ENCODE results near the gene SRF. TPM values are rescaled to one million over a fixed set of nuclear protein-coding genes. Genes with fewer than 3 reads are reported as not detected.

Gene SRF
- total RNA-seq, 1 experiment from 2014 or later: 46.2 TPM

GRCh38 chr6:43186019-43186418 is 14.9 kb downstream of the SRF start (continued):
- TF ChIP-seq SMAD4 (CRISPR knock-in tag; IDR thresholded peaks at IDR 0.05) (no peak), ZBTB21 (CRISPR knock-in tag; IDR thresholded peaks at IDR 0.05; ENCODE audit: borderline replicate concordance) (no peak), NFE2L1 (CRISPR knock-in tag; IDR thresholded peaks at IDR 0.05) (no peak), STAT6 (CRISPR knock-in tag; conservative IDR thresholded peaks at IDR 0.05; ENCODE audit: low read depth) (no peak)

GRCh38 chr6:43186706-43187105 is 15.6 kb downstream of the SRF start:
- no peak overlapping the region for H3K4me3 Mint-ChIP-seq
- H3K9me3 Mint-ChIP-seq: no peaks in the 10 kb centered on the region
- H3K27ac Mint-ChIP-seq: 0 out of 2 replicates have a peak overlapping the region, but pooled peaks have one; percentile 61
- no peak for ATAC-seq
- peaks cover 10% of the 10 kb centered on the region for H3K4me1 Mint-ChIP-seq
- H3K27me3 Mint-ChIP-seq (ENCODE audit: low read depth): no peaks in the 10 kb centered on the region; the same call in 1 of the 2 replicates
- TF ChIP-seq TP53 (CRISPR knock-in tag; IDR thresholded peaks at IDR 0.05) (no peak), ZNF416 (CRISPR knock-in tag; IDR thresholded peaks at IDR 0.05) (no peak), EMX1 (CRISPR knock-in tag; IDR thresholded peaks at IDR 0.05) (no peak), ATF2 (CRISPR knock-in tag; IDR thresholded peaks at IDR 0.05; ENCODE audit: borderline replicate concordance, low read depth) (no peak), ZNF512 (CRISPR knock-in tag; IDR thresholded peaks at IDR 0.05; ENCODE audit: borderline replicate concordance) (no peak), ERG (CRISPR knock-in tag; IDR thresholded peaks at IDR 0.05) (no peak), NFE2L1 (CRISPR knock-in tag; IDR thresholded peaks at IDR 0.05) (no peak), ZNF138 (CRISPR knock-in tag; conservative IDR thresholded peaks at IDR 0.05) (no peak), FOXP4 (CRISPR knock-in tag; IDR thresholded peaks at IDR 0.05) (no peak), JUN (CRISPR knock-in tag; IDR thresholded peaks at IDR 0.05) (no peak), SP1 (CRISPR knock-in tag; conservative IDR thresholded peaks at IDR 0.05) (no peak), ZBTB21 (CRISPR knock-in tag; IDR thresholded peaks at IDR 0.05; ENCODE audit: borderline replicate concordance) (no peak), KAT7 (CRISPR knock-in tag; IDR thresholded peaks at IDR 0.05; ENCODE audit: borderline replicate concordance) (no peak), STAT6 (CRISPR knock-in tag; conservative IDR thresholded peaks at IDR 0.05; ENCODE audit: low read depth) (no peak), MLX (CRISPR knock-in tag; IDR thresholded peaks at IDR 0.05) (no peak), GRHL2 (CRISPR knock-in tag; IDR thresholded peaks at IDR 0.05; ENCODE audit: insufficient replicate concordance, severe bottlenecking) (no peak), E2F5 (CRISPR knock-in tag; IDR thresholded peaks at IDR 0.05) (no peak), FOXK1 (CRISPR knock-in tag; IDR thresholded peaks at IDR 0.05) (no peak), CREB1 (CRISPR knock-in tag; IDR thresholded peaks at IDR 0.05) (no peak), USF1 (CRISPR knock-in tag; IDR thresholded peaks at IDR 0.05) (no peak)
- no peak for DNase-seq (ENCODE audit: low spot score)
- ChIA-PET CTCF (no interaction called here), POLR2A (no interaction called here)
- no peaks in the 10 kb centered on the region; the same call in 1 of the 2 replicates for H3K36me3 Mint-ChIP-seq

Measured in WTC11 (cell line).